ENCODE data around the gene ARHGAP12.

DNA sequence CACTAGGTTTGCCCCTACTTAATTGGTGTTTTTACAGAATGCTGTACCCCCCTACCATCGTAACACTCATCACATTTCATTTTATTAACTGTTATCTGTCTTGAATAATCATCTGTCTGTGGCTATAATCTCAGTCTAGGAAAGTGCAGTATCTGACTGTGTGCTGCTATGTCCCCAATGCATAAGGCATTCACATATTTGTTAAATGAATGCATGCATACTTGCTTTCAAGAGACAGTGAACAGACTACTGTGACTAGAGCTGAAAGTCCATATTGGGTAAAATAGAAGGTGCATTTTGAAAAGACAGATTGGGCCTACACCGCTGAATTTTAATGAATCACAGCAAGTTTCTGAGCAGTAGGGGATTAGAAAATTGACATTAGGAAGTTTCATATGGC, 112.3 kb downstream of the ARHGAP12 start:
- no peak for TF ChIP-seq POLR2A (IDR thresholded peaks at IDR 0.05; ENCODE audit: low read length)
- no peak for TF ChIP-seq GATA1 (IDR thresholded peaks at IDR 0.05; ENCODE audit: low read depth, low read length)
